Type B pancreatic cell (in vitro differentiated cells): ENCODE measurements around the gene BCL11B. TPM values are rescaled to one million over a fixed set of nuclear protein-coding genes. Genes with fewer than 3 reads are reported as not detected.

ENCODE experiments used
- DNase-seq: peaks from one replicate; pipeline ENCODE4 v3.0.0; 2021; ENCODE audit warnings: mixed read lengths; ENCODE audit not compliant: unreplicated experiment; ENCODE audit errors: extremely low spot score
- H3K27ac Mint-ChIP-seq: 2 replicates; pipeline ENCODE4 v1.8.0; 2021; ENCODE audit warnings: mild to moderate bottlenecking, mixed read lengths
- H3K27me3 Mint-ChIP-seq: 2 replicates; pipeline ENCODE4 v1.8.0; 2021; ENCODE audit warnings: mixed read lengths
- H3K36me3 Mint-ChIP-seq: 2 replicates; pipeline ENCODE4 v1.8.0; 2021; ENCODE audit warnings: mixed read lengths
- H3K4me1 Mint-ChIP-seq: one replicate; pipeline ENCODE4 v1.8.0; 2021; ENCODE audit warnings: mixed read lengths; ENCODE audit not compliant: unreplicated experiment
- H3K4me3 Mint-ChIP-seq: 2 replicates; pipeline ENCODE4 v1.8.0; 2021; ENCODE audit warnings: mild to moderate bottlenecking, mixed read lengths
- H3K9me3 Mint-ChIP-seq: 2 replicates; pipeline ENCODE4 v1.8.0; 2021; ENCODE audit warnings: mixed read lengths
- CTCF ChIP-seq: fragments of 200-600 bp; sonication (generic); conservative IDR thresholded peaks from 2 replicates; pipeline ENCODE4 v1.5.0; 2021; ENCODE audit warnings: antibody characterized with exemption, mild to moderate bottlenecking
- total RNA-seq: library from RNA; stranded (reverse); gene quantifications from 2 replicates; pipeline ENCODE4 v1.2.1, GENCODE V29; 2021; ENCODE audit warnings: low replicate concordance

The BCL11B gene
- total RNA-seq, 1 donor from 2014 or later = 11.4 TPM

GRCh38 chr14:99203080-99203479, 68.9 kb downstream of the BCL11B start:
- TF ChIP-seq CTCF = no peak
- Mint-ChIP-seq H3K9me3 (no peaks in the 10 kb centered on the region), H3K27me3 (no peaks in the 10 kb centered on the region), H3K4me1 (peaks cover 23% of the 10 kb centered on the region), H3K36me3 (peaks cover 10% of the 10 kb centered on the region), H3K4me3 (no peak overlapping the region), H3K27ac (peak overlapping the region; percentile 69)
- no peak for DNase-seq

GRCh38 chr14:99202516-99202915, 69.5 kb downstream of the BCL11B start:
- H3K36me3 Mint-ChIP-seq = peaks cover 10% of the 10 kb centered on the region
- H3K4me3 Mint-ChIP-seq = no peak overlapping the region
- no peaks in the 10 kb centered on the region for H3K27me3 Mint-ChIP-seq
- no peaks in the 10 kb centered on the region for H3K9me3 Mint-ChIP-seq
- no peak for DNase-seq
- H3K4me1 Mint-ChIP-seq = peaks cover 25% of the 10 kb centered on the region
- TF ChIP-seq CTCF = no peak
- H3K27ac Mint-ChIP-seq = peak overlapping the region; percentile 69

GRCh38 chr14:99201351-99202073, 70.5 kb downstream of the BCL11B start:
- H3K27me3 Mint-ChIP-seq = no peaks in the 10 kb centered on the region
- peak; percentile 26 for TF ChIP-seq CTCF
- H3K4me3 Mint-ChIP-seq = no peak overlapping the region
- no peaks in the 10 kb centered on the region for H3K9me3 Mint-ChIP-seq
- H3K4me1 Mint-ChIP-seq = peaks cover 31% of the 10 kb centered on the region
- H3K27ac Mint-ChIP-seq = no peak overlapping the region
- H3K36me3 Mint-ChIP-seq = peaks cover 10% of the 10 kb centered on the region
- DNase-seq = no peak

GRCh38 chr14:99200654-99201005, 71.4 kb downstream of the BCL11B start:
- DNase-seq = no peak
- Mint-ChIP-seq H3K27ac (peak overlapping the region; percentile 31), H3K36me3 (peaks cover 6% of the 10 kb centered on the region), H3K9me3 (no peaks in the 10 kb centered on the region), H3K27me3 (no peaks in the 10 kb centered on the region), H3K4me3 (no peak overlapping the region), H3K4me1 (peaks cover 39% of the 10 kb centered on the region)
- no peak for TF ChIP-seq CTCF

- Mint-ChIP-seq H3K27me3 (no peaks in the 10 kb centered on the region), H3K4me1 (peaks cover 42% of the 10 kb centered on the region), H3K36me3 (peaks cover 3% of the 10 kb centered on the region), H3K4me3 (no peak overlapping the region), H3K27ac (no peak overlapping the region), H3K9me3 (no peaks in the 10 kb centered on the region)
- peak; percentile 28 for TF ChIP-seq CTCF
- DNase-seq = no peak
These were observed 71.9 kb downstream of the BCL11B start for GRCh38 chr14:99199846-99200653.
